HG03457 (cell line): Measurements from ENCODE around the gene DNER.
"Not testable (repeated sequence)": the region's sequence is repeated elsewhere in the genome, so short reads cannot be mapped to it uniquely, and the experiment has no call there.

Source experiments
- ATAC-seq: cut with Tn5 transposase; IDR thresholded peaks from one replicate; pipeline ENCODE4 v1.9.1; 2021; ENCODE audit warnings: moderate number of reproducible peaks; ENCODE audit not compliant: unreplicated experiment

DNER gene, protein sequence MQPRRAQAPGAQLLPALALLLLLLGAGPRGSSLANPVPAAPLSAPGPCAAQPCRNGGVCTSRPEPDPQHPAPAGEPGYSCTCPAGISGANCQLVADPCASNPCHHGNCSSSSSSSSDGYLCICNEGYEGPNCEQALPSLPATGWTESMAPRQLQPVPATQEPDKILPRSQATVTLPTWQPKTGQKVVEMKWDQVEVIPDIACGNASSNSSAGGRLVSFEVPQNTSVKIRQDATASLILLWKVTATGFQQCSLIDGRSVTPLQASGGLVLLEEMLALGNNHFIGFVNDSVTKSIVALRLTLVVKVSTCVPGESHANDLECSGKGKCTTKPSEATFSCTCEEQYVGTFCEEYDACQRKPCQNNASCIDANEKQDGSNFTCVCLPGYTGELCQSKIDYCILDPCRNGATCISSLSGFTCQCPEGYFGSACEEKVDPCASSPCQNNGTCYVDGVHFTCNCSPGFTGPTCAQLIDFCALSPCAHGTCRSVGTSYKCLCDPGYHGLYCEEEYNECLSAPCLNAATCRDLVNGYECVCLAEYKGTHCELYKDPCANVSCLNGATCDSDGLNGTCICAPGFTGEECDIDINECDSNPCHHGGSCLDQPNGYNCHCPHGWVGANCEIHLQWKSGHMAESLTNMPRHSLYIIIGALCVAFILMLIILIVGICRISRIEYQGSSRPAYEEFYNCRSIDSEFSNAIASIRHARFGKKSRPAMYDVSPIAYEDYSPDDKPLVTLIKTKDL

DNA sequence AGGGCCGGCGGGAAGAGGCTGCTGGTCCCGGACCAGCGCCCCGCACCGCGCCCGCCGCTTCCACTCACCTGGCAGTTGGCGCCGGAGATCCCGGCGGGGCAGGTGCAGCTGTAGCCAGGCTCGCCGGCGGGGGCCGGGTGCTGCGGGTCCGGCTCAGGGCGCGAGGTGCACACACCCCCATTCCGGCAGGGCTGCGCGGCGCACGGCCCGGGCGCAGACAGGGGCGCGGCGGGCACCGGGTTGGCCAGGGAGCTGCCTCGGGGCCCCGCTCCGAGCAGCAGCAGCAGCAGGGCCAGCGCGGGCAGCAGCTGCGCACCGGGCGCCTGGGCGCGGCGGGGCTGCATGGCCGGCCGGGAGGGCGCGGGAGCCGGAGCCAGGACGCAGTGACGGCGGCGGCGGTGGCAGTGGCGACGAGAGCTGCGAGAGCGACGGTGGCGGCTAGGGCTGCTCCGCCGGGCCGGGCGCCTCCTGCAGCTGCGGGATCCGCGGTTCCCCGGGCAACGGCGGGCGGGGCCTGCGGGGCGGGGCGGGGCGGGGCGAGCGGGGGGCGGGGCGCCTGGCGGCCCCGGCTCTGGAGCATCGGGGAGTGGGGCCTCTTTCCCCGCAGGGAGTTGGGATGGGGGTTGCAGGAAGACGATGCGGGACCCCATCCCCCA is at the start of gene DNER:
Gene DNER (minus strand): TSS at position 476 of the 656 bp plus-strand sequence. CDS start 132 bp downstream, at position 344.
- ATAC-seq = no peak

DNA sequence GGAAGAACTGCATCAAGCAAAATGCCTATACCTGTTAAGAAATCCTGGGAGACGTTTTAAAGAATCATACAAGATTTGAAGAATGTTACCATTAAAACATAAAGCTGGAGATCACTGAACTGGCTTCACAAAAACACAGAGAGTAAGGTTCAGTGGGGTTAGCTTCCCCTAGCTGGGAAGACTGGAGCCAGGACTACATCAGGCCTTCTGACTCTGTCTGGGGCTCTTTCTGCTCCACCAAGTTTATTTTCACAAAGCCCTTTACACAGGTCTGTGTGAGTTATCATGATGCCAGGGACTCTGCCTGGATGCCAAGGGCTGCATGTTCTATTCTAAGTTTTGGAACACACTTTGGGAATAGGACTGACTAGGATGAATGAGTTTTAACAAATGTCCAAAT is 47.3 kb upstream of the DNER start:
- no peak for ATAC-seq

DNA sequence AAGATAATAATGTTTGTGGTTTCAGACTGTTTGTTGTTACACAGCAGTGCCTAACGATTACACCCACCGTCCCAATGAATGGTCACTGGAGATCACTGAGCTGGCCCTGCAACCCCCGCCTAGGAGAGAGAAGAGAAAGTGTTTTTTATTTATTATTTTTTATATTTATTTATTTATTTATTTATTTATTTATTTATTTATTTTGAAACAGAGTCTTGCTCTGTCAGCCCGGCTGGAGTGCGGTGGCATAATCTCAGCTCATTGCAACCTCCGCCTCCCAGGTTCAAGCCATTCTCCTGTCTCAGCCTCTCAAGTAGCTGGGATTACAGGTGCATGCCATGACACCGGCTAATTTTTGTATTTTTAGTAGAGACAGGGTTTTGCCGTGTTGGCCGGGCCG is 43.1 kb upstream of the DNER start:
- not testable (repeated sequence) for ATAC-seq

DNA sequence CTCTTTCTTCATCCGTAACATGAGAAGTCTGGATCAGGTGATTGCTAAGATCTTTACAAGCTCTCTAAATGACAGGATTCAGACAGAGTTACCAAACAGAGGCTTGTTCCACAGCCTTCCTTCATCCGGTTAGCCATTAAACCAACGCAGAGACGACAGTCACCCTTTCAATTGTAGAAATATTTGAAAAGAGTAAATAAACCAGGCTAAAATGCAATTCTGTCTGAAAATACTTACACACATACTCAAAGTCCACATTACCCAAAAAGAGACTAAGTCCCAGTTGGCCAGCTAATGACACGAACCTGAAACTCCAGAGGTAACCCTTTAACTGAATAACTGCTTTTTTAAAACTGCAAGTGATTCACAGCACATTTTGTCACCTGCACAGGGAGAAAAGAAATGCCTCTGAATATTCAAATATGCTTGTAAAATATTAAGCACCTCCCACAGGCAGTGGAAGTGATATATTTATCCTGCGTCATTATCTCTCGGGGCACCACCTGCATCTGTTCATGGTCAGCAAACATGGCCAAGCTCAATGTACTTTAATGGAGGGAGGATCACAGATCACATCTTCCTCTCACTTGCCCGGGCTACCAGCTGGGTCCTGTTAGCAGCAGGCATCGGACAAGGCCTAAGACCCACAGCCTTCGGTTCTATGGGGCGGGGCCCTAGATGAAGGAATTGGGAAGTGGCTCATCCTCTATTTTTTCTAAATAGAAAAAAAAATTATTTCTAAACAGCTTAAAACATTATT is 38.8 kb upstream of the DNER start:
- no peak for ATAC-seq

DNA sequence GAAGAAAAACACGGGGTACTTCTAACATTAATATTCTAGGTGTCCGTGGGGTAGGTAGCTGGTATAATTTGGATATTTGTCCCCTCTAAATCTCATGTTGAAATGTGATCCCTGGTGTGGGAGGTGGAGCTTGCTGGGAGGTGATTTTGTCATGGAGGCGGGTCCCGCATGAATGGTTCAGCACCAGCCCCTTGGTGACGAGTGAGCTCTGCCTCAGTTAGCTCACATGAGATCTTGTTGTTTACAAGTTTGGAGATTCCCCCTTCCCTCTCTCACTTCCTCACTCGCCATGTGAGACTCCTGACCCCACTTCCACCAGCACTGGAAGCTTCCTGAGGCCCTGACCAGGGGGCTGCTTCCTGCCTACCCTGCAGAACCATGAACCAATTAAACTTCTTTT is 35.4 kb upstream of the DNER start:
- no peak for ATAC-seq

DNA sequence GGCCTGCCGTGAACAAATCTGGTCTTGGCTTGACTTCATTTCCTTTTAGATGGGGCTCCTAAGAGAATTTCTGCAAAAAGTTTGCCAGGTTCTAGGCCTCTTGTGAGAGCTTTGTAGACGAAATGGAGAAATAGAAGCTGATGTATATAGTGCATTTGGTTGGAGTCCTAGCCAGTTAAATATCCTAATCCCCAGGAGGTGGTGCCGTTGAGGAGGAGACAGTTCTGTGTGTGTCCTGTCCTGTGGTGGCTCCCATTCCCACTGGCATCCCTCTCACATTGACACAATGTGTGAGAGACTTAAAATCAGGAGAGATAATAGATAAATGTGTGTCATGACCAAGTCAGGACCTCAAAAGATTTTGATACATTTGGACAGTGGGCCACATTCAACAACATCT is 34.6 kb upstream of the DNER start:
- ATAC-seq = no peak

DNA sequence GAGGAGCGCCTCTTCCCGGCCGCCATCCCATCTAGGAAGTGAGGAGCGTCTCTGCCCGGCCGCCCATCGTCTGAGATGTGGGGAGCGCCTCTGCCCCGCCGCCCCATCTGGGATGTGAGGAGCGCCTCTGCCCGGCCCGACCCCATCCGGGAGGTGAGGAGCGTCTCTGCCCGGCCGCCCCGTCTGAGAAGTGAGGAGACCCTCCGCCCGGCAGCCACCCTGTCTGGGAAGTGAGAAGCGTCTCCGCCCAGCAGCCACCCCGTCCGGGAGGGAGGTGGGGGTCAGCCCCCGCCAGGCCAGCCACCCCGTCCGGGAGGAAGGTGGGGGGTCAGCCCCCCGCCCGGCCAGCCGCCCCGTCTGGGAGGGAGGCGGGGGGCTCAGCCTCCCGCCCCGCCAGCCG is 28.3 kb upstream of the DNER start:
- ATAC-seq = not testable (repeated sequence)

DNA sequence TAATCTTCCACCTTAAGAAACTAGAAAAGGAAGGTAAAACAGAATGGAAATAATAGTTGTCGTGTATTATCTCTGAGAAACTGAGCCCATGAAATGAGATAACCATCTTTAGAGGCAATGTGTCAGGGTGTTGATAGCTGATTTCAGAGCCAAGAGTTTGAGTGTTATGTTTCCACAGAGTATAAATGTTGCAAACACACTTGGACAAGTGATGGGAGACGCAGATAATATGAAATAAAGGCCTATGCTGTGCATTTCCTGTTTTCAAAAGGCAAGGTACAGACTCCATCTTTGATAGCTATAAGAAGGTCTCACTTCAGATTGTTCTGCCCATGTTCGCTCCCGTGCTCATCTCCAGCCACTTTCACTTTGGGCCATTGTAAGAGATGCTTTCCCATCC is 25.9 kb upstream of the DNER start:
- no peak for ATAC-seq

DNA sequence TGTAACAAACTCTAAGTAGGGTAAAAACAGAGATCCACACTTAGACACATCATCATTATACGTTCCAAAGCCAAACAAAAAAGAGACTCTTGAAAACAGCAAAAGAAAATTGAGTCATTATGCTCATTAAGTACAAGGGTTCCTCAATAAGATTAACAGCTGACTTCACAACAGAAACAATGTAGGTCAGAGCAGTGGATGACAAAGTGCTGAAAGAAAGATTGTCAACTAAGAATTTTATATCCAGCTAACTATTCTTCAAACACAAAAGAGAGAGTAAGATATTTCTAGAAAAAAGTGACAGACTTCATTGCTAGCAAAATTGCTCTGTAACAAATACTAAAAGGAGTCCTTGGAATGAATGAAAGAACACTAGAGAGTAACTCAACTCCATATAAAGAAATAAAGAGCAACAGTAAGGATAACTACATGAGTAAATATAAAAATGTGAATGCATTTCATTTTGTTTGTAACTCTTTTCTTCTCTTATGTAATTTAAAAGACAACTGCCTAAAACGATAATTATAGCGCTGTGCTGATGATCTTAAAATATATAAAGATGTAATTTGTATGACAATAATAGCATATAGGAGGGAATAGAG is 23.8 kb upstream of the DNER start:
- no peak for ATAC-seq

DNA sequence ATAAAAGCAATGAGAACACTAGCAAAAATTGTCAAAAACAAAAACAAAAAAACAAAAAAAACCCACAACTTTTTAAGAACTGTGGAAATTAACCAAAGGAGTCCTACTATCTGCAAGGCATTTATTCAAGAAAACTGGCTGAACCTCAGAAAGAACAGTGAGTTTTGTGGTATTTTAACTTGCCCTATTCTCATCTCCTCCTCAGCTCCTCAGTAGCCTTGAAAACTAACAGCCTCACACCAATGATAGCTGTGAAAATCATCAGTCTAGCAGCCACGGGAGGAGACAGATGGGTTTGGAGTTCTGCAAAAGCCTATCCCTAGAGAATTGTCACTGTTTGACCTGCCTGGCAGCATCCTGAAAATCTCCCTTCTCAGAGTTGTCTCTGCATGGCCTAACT is 20.1 kb upstream of the DNER start:
- ATAC-seq = no peak

DNA sequence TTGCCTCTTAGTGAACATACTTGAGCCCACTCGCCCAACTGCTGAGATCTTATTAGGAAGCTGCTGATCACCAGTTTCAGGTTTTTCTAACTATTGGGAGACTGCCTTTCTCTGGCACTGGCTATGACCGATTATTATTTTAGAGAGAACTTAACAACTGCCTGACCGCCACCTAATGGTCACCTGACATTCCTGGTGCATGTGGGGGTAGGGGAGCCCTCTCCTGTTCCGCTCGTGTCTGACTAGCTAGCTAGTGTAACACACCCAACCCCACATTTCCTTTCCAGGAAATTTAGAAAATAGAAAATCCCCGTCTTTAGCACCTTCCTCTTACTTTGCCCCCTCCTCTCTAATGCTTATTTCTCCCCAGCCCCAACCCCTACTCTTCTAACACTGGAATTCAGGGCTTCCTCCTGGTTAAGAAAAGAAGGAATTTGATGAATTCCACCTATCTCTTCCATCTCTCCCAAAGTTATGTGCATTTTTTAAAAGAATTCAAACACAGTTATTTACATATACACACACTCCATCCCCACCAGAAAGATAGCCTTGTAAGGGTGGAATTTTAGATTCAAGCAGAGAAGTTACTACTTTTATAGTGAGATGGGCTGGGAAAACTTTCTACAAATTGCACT is 19.4 kb upstream of the DNER start:
- no peak for ATAC-seq

DNA sequence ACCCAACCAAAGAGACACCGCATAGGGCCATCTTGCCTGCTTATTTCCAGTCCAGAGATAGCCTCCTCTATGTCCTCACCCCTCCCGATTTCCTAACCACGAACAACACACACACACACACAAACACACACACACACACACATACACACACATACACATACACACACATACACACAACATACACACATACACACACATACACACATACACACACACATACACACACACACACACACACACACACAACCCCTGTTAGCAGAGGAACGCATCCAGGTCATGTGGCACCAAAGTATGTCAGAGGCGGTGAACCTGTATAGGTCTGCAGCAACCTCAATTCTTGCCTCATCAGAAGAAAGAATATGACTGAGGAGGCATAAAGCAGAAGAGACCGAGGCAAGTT is 18.5 kb upstream of the DNER start:
- no peak for ATAC-seq

DNA sequence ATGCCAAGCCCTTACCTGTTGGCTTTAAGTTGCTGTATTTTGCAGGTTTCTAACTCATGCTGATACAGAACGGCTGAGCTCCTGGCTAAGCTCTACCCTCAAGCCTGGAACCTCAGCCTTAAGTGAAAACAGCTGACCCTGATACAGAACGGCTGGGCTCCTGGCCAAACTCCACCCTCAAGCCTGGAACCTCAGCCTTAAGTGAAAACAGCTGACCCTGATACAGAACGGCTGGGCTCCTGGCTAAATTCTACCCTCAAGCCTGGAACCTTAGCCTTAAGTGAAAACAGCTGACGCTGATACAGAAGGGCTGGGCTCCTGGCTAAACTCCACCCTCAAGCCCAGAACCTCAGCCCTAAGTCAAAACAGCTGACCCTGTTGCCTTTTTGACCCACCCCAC is 17.6 kb upstream of the DNER start:
- ATAC-seq = no peak

DNA sequence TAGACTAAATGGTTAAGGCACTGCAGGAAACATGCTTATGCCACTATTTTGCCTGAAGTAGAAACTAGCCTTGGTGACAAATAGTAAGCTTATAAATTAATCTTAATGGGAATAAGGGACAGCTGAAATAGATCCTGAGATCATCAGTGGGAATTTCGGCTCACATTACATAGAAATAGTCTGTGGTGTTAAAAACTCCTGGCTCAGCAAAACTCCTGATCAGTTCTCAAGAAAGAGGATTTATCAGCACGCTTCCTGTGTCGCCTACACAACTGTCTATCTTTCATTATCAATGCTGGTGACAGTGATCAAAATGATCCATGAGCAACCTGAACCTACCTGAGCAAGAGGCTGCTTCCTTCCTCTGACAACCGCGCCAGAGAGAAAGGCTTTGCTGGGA is 17.0 kb upstream of the DNER start:
- ATAC-seq = no peak

DNA sequence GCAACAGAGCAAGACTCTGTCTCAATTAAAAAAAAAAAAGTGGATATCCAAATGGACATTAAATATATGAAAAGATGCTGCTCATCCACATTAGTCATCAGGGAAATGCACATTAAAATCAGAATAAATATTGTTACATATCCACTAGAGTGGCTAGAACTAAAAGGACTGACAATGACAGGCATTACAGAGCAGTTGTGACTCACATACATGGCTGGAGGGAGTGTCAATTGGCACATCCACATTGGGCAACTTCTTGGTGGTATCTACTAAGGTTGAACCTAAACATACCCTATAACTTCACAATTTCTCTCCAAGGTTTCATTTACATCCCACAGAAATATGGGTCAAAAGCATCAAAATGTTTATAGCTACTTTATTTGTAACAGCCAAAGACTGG is 14.0 kb upstream of the DNER start:
- ATAC-seq = no peak

DNA sequence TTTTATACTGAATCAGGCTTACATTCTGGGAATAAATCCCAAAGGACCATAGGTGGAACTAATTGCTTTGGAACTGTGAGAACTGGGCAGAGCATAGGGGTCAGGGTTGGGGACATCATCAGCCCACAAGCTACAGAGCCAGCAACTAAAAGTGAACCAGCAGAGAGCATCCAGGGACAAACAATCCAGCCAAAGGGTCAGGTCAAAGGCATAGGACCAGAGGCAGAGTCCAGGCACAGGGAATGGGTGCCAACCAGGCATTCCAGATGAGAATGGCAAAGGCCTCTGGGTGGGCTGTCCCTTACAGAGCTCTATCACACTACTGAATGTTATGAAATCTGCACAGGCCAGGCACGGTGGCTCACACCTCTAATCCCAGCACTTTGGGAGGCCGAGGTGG is 12.3 kb upstream of the DNER start:
- ATAC-seq = no peak

DNA sequence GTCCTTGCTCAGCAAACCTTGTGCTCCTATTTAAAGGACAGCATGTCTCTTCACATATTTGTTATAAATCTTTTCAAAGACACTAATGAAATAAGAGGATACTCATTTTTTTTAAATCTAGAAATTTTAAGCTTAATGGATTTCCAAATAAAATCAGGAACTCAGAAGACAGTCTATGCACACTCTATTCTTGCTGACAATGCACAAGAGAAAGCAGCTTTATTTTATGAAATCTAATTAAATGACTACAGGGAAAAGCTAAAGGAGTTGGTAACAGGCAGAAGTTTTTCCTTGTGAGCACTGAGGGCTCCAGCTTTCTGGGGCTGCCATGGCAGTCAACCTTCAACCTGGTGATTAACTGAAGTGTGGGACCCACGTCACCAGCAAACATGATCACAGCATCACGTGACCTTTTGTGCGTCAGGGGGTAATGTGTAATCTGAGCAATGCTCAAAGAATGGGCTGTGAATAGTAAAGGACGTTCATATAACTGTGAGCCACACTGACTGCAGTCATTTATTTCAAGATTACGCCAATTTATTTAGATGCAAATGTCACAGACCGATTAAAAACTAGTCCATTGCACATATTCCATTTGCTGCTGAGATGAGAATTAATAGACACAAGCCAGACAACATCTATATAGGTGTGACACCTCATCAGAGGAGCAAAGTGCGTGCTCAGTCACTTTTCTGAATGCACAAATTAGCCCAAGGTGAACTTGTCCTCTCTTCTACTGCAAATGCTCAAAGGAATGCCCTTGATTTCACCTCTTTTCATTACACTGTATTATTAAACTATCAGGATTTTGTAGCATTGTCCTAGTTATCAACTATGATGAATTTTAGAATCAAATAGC is 11.6 kb upstream of the DNER start:
- no peak for ATAC-seq

DNA sequence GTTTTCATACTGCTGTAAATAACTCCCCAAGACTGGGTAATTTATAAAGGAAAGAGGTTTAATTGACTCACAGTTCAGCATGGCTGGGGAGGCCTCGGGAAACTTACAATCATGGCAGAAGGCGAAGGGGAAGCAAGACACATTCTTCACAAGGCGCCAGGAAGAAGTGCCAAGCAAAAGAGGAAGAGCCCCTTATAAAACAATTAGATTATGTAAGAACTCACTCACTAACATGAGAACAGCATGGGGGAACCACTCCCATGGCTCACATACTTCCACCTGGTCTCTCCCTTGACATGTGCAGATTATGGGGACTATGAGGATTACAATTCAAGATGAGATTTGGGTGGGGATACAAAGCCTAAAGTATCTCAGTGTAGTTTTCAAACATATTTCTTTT is 8.8 kb upstream of the DNER start:
- not testable (repeated sequence) for ATAC-seq

DNA sequence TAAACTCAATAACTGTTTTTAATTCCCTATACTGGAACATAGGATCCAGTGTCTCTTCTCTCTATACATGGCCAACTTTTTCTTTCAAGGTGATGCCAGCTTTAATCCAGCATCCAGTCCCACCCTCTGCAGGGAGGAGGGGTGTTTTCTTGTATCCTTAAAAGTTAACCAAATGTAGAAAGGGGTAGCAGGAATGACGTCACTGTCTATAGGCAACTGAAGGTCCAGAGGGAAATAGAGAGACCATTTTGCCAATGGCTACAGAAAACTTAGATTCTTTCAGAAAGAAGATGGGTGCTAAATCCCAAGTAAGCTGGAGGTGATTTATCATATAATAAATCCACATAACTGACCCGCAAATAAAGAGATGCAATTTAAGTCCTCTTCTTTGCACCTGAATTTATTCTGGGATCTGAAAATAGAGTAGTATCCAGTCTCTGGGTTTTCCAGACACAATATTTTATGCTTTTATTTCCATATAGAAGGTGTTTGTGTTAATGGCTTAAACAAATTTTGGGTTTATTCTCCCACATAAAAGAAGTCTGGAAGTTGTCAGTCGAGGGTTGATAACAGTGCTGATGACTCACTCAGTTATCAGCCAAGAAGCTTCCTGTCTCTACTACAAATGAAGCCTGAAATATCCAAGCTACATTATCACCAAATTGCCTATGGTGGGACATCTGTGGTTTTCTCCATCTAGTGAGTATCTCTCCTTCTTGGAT is 5.7 kb upstream of the DNER start:
- ATAC-seq = no peak
